Neural progenitor cell (in vitro differentiated cells): ENCODE results near the gene KIAA1217. TPM values are rescaled to one million over a fixed set of nuclear protein-coding genes. Genes with fewer than 3 reads are reported as not detected.

Experiments
- DNase-seq: peaks from one replicate; pipeline ENCODE4 v3.0.0-alpha.2; 2016; ENCODE audit warnings: low spot score
- H2AFZ ChIP-seq: fragments of 200-600 bp; sonication (generic); replicated peaks from 2 replicates; pipeline ENCODE4 v1.6.1; 2016; ENCODE audit warnings: antibody characterized with exemption
- H3F3A ChIP-seq: fragments of 200-600 bp; sonication (generic); 2 replicates; pipeline ENCODE4 v1.6.1; 2016; ENCODE audit warnings: antibody characterized with exemption, low read depth
- H3K27ac ChIP-seq: fragments of 200-600 bp; sonication (generic); 2 replicates; pipeline ENCODE4 v1.5.1; 2016; ENCODE audit warnings: mild to moderate bottlenecking
- H3K27me3 ChIP-seq: fragments of 200-600 bp; sonication (generic); 2 replicates; pipeline ENCODE4 v1.6.1; 2016; ENCODE audit warnings: mild to moderate bottlenecking, moderate library complexity
- H3K36me3 ChIP-seq: fragments of 200-600 bp; sonication (generic); 2 replicates; pipeline ENCODE4 v1.5.1; 2016
- H3K4me1 ChIP-seq: fragments of 200-600 bp; sonication (generic); 2 replicates; pipeline ENCODE4 v1.6.1; 2016; ENCODE audit warnings: mixed run types
- H3K4me2 ChIP-seq: fragments of 200-600 bp; sonication (generic); 2 replicates; pipeline ENCODE4 v1.6.1; 2016
- H3K4me3 ChIP-seq: fragments of 200-600 bp; sonication (generic); 2 replicates; pipeline ENCODE4 v1.5.1; 2016
- H3K79me2 ChIP-seq: fragments of 200-600 bp; sonication (generic); 2 replicates; pipeline ENCODE4 v1.6.1; 2016; ENCODE audit warnings: low read depth
- H3K9ac ChIP-seq: fragments of 200-600 bp; sonication (generic); 2 replicates; pipeline ENCODE4 v1.6.1; 2016
- H3K9me3 ChIP-seq: fragments of 200-600 bp; sonication (generic); 2 replicates; pipeline ENCODE4 v1.5.1; 2016; ENCODE audit warnings: low read depth
- H4K20me1 ChIP-seq: fragments of 200-600 bp; sonication (generic); 2 replicates; pipeline ENCODE4 v1.6.1; 2016; ENCODE audit warnings: low read depth
- H3K27ac Mint-ChIP-seq: 3 replicates; pipeline ENCODE4 v1.8.0; 2021; ENCODE audit warnings: mixed read lengths
- H3K27me3 Mint-ChIP-seq: 2 replicates; pipeline ENCODE4 v1.8.0; 2022; ENCODE audit warnings: low read depth, mild to moderate bottlenecking, inconsistent platforms, moderate library complexity, mixed read lengths; ENCODE audit not compliant: insufficient read depth
- H3K36me3 Mint-ChIP-seq: 3 replicates; pipeline ENCODE4 v1.8.0; 2021; ENCODE audit warnings: mixed read lengths
- H3K4me1 Mint-ChIP-seq: 3 replicates; pipeline ENCODE4 v1.8.0; 2021; ENCODE audit warnings: mixed read lengths
- H3K4me3 Mint-ChIP-seq: 3 replicates; pipeline ENCODE4 v1.8.0; 2021; ENCODE audit warnings: mild to moderate bottlenecking, moderate library complexity, mixed read lengths
- H3K9me3 Mint-ChIP-seq: 3 replicates; pipeline ENCODE4 v1.8.0; 2020; ENCODE audit warnings: mixed read lengths
- CTCF ChIP-seq: fragments of 200-600 bp; sonication (generic); IDR thresholded peaks from 2 replicates; pipeline ENCODE4 v1.5.1; 2017; ENCODE audit warnings: antibody characterized with exemption, mild to moderate bottlenecking
- EZH2 ChIP-seq: fragments of 200-600 bp; sonication (generic); IDR thresholded peaks from 2 replicates; pipeline ENCODE4 v1.6.1; 2017; ENCODE audit warnings: antibody characterized with exemption, mild to moderate bottlenecking, moderate library complexity
- EZH2phosphoT487 ChIP-seq: fragments of 200-600 bp; sonication (generic); IDR thresholded peaks from 2 replicates; pipeline ENCODE4 v1.6.1; 2017; ENCODE audit warnings: antibody characterized with exemption
- total RNA-seq: library from RNA; depleted of rRNA; stranded (reverse); fragments of >200 nt; gene quantifications from 2 replicates; pipeline ENCODE4 v1.2.3, GENCODE V29; 2015; ENCODE audit warnings: low replicate concordance

The KIAA1217 gene
- total RNA-seq, 1 donor from 2014 or later, result 13.1 TPM

- Histone ChIP-seq H2AFZ (no peak overlapping the region), H3K4me2 (no peak overlapping the region), H3K4me3 (no peak overlapping the region), H3K27me3 (no peaks in the 10 kb centered on the region), H3K79me2 (peaks cover 24% of the 10 kb centered on the region), H3K9me3 (no peaks in the 10 kb centered on the region), H3K27ac (no peak overlapping the region), H3K36me3 (no peaks in the 10 kb centered on the region), H3K9ac (no peak overlapping the region), H4K20me1 (no peaks in the 10 kb centered on the region), H3K4me1 (no peaks in the 10 kb centered on the region), H3F3A (no peaks in the 10 kb centered on the region)
- no peak overlapping the region for H3K27ac Mint-ChIP-seq
- no peaks in the 10 kb centered on the region for H3K4me1 Mint-ChIP-seq
- H3K36me3 Mint-ChIP-seq, result peaks cover 11% of the 10 kb centered on the region
- no peak for TF ChIP-seq EZH2
- TF ChIP-seq CTCF, result no peak
- TF ChIP-seq EZH2phosphoT487, result no peak
- peaks cover 15% of the 10 kb centered on the region for H3K9me3 Mint-ChIP-seq
- no peak for DNase-seq
- no peak overlapping the region for H3K4me3 Mint-ChIP-seq
- no peaks in the 10 kb centered on the region for H3K27me3 Mint-ChIP-seq
These were observed 78.7 kb downstream of the KIAA1217 start for GRCh38 chr10:24287559-24288195.

GRCh38 chr10:24288581-24288980 is 79.6 kb downstream of the KIAA1217 start:
- TF ChIP-seq EZH2phosphoT487 (no peak), CTCF (no peak), EZH2 (no peak)
- Mint-ChIP-seq H3K27me3 (no peaks in the 10 kb centered on the region), H3K36me3 (peaks cover 10% of the 10 kb centered on the region)

GRCh38 chr10:24289235-24289634 is 80.3 kb downstream of the KIAA1217 start:
- no peak overlapping the region for H2AFZ ChIP-seq
- no peak for TF ChIP-seq EZH2phosphoT487
- TF ChIP-seq EZH2, result no peak
- TF ChIP-seq CTCF, result no peak
- H3K4me3 Mint-ChIP-seq, result no peak overlapping the region
- no peak overlapping the region for H3K4me3 ChIP-seq
- H3K27ac Mint-ChIP-seq, result no peak overlapping the region
- no peaks in the 10 kb centered on the region for H3K4me1 ChIP-seq
- H3K79me2 ChIP-seq, result peaks cover 20% of the 10 kb centered on the region
- DNase-seq, result no peak
- no peaks in the 10 kb centered on the region for H3K36me3 ChIP-seq
- no peaks in the 10 kb centered on the region for H4K20me1 ChIP-seq
- peaks cover 13% of the 10 kb centered on the region for H3K9me3 Mint-ChIP-seq
- no peak overlapping the region for H3K9ac ChIP-seq
- H3K27ac ChIP-seq, result no peak overlapping the region
- H3K36me3 Mint-ChIP-seq, result peaks cover 11% of the 10 kb centered on the region
- H3K4me1 Mint-ChIP-seq, result no peaks in the 10 kb centered on the region
- H3F3A ChIP-seq, result no peaks in the 10 kb centered on the region
- H3K27me3 ChIP-seq, result no peaks in the 10 kb centered on the region
- H3K27me3 Mint-ChIP-seq, result no peaks in the 10 kb centered on the region
- no peak overlapping the region for H3K4me2 ChIP-seq
- no peaks in the 10 kb centered on the region for H3K9me3 ChIP-seq

More at GRCh38 chr10:24288581-24288980, 79.6 kb downstream of the KIAA1217 start:
- no peaks in the 10 kb centered on the region for H3F3A ChIP-seq
- no peak for DNase-seq
- no peak overlapping the region for H3K9ac ChIP-seq
- H3K4me1 ChIP-seq, result no peaks in the 10 kb centered on the region
- H3K9me3 Mint-ChIP-seq, result peaks cover 14% of the 10 kb centered on the region
- H3K9me3 ChIP-seq, result no peaks in the 10 kb centered on the region
- peaks cover 20% of the 10 kb centered on the region for H3K79me2 ChIP-seq
- H3K4me3 ChIP-seq, result no peak overlapping the region
- no peaks in the 10 kb centered on the region for H3K36me3 ChIP-seq
- no peak overlapping the region for H3K4me2 ChIP-seq
- H2AFZ ChIP-seq, result no peak overlapping the region
- H3K27me3 ChIP-seq, result no peaks in the 10 kb centered on the region
- H4K20me1 ChIP-seq, result no peaks in the 10 kb centered on the region
- no peaks in the 10 kb centered on the region for H3K4me1 Mint-ChIP-seq
- H3K4me3 Mint-ChIP-seq, result no peak overlapping the region
- no peak overlapping the region for H3K27ac Mint-ChIP-seq
- H3K27ac ChIP-seq, result no peak overlapping the region
